Measurements from ENCODE around the gene SLC45A3. TPM values are rescaled to one million over a fixed set of nuclear protein-coding genes. Genes with fewer than 3 reads are reported as not detected.

The SLC45A3 gene
- total RNA-seq, 2 donors from 2014 or later, result 0.64 to 5.1 TPM

DNA sequence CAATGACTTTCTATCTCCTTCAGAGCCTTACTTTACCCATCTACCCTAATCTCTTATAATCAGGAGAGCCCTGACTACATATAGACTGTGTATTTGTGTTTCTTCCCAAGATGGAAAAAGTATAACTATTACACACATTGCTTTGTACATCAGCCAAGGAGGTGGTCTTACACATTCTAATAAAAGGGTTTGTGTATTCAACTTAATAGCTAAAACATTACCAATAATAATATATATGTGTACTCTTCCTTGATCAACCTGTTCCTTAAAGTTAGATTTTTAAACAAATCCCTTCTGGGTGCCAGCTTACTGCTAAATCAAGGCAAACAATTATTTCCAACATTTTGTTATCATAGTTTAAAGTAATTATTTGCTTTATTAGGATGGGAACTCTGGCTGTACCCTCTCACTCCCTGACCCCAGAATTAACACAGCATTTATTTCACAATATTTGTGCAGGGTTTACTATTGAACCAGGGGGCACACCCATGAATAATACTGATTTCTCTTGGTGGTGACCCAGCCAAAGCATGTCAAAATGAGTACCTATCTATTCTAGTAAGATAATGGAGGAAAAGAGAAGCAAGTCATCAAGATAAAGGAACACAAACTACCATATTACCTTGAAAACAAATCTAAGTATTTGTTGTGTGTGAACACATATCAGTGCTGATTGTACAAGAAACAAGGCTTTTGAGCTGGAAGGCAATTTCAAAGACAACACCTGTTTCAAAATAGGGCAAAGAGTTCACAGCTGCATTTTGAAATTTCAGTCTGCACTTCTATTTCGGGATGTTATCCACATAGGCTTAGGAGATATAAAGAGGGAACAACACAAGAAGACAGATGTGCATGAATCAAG is 30.1 kb upstream of the SLC45A3 start:
- peaks cover 8 to 14% of the 10 kb centered on the region in 2 donors for H3K4me1 Mint-ChIP-seq (ENCODE audit: low read depth in 2 of 2)
- no peaks in the 10 kb centered on the region for H3K27me3 Mint-ChIP-seq
- H3K27ac Mint-ChIP-seq, result peak overlapping the region in 1 of 2 donors; percentile 12
- H3K36me3 Mint-ChIP-seq, result peaks cover 10% of the 10 kb centered on the region
- no peaks in the 10 kb centered on the region for H3K9me3 Mint-ChIP-seq
- DNase-seq (ENCODE audit: low spot score) (no peak), ATAC-seq (no peak)
- H3K4me3 Mint-ChIP-seq, result no peak overlapping the region

GRCh38 chr1:205709640-205710039 is 29.3 kb upstream of the SLC45A3 start:
- Mint-ChIP-seq H3K9me3 (no peaks in the 10 kb centered on the region), H3K27ac (peak overlapping the region in 1 of 2 donors; percentile 18), H3K4me3 (no peak overlapping the region), H3K4me1 (ENCODE audit: low read depth in 2 of 2) (peaks cover 6 to 10% of the 10 kb centered on the region in 2 donors), H3K27me3 (no peaks in the 10 kb centered on the region), H3K36me3 (peaks cover 4% of the 10 kb centered on the region)
- no peak for ATAC-seq
- DNase-seq (ENCODE audit: low spot score), result no peak

DNA sequence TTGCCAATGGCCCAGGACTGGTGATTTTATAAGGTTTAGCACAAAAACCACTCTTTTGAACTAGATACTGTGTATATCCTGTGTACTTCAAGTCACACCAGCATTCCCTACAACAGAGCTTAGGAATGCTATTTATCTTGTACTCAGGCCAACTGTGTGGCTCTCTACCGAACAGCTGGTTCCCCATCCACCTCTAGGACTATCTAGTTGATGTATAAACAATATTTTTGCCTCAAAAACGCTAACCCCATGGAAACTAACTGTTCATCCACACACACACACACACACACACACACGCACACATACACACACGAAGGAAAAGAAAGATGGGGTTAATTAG is 28.7 kb upstream of the SLC45A3 start:
- no peak overlapping the region for H3K4me3 Mint-ChIP-seq
- peaks cover 6 to 10% of the 10 kb centered on the region in 2 donors for H3K4me1 Mint-ChIP-seq (ENCODE audit: low read depth in 2 of 2)
- H3K27me3 Mint-ChIP-seq, result no peaks in the 10 kb centered on the region
- no peaks in the 10 kb centered on the region for H3K9me3 Mint-ChIP-seq
- H3K27ac Mint-ChIP-seq, result peak overlapping the region in 1 of 2 donors; percentile 18
- peaks cover 4% of the 10 kb centered on the region for H3K36me3 Mint-ChIP-seq
- ATAC-seq (no peak), DNase-seq (ENCODE audit: low spot score) (no peak)

DNA sequence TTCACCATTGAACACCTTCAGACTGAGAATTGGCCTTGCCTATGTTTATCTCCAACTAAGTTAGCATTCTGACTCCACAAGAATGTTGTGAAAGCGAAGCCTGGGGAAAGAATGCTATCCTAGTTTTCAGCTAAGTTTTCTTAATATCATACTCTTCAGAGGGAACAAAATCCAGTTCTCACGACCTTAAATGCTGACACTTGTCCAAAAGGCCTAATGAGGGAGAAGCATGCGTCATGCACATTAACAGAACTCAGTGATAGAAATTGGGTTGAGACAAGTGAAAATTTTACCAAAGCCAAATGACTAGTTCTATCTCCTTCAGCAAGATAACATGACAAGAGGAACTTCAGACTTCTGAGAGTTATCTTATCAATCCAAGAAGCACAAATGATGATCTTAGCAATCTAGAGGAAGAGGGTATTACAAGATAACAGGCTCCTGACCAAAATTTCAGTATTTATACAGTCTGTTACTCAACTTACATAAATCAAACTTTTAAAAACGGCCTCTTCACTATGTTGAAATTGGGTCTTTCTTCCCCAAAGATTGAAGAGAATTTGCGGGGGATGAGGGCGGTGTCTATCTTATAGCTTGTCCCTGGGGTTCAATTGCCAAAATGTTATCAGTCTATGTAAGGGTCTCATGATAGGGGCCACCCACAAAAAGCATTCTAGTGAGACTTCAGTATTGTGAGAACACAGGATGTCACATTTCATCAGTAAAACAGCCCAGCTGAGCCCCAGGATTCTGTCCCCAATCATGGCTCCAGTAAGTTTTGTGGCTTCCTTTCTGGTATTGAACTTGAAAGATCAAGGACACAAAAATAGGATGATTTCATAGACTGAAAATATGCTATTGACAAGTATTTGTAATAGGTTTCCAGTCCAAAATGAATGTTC is 26.5 kb upstream of the SLC45A3 start:
- H3K27ac Mint-ChIP-seq, result no peak overlapping the region
- ATAC-seq (peak in 1 of 2 donors; percentile 9), DNase-seq (ENCODE audit: low spot score) (no peak)
- no peaks in the 10 kb centered on the region for H3K27me3 Mint-ChIP-seq
- H3K36me3 Mint-ChIP-seq, result peaks cover 4% of the 10 kb centered on the region
- H3K4me1 Mint-ChIP-seq (ENCODE audit: low read depth in 2 of 2), result peaks cover 9 to 10% of the 10 kb centered on the region in 2 donors
- H3K4me3 Mint-ChIP-seq, result no peak overlapping the region
- H3K9me3 Mint-ChIP-seq, result no peaks in the 10 kb centered on the region

DNA sequence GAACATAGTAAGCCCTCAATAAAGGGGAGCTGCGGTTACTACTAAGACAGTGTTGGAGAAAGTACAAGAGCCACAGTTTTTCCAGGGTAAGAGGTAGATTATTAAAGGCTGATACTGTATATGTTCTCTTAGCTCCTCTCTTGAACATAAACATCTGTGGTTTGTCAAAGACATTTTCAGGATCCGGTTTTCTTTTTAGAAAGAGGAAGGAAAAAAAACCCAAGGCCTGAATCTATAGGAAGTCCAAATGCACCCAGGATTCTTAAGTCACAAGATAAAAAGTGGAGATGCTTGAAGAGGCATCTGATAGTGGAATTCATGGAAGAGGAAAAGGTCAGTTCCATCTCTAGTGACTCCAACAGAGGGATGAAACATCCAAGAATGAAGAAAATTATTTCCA is 24.6 kb upstream of the SLC45A3 start:
- Mint-ChIP-seq H3K27ac (no peak overlapping the region), H3K4me3 (no peak overlapping the region), H3K9me3 (no peaks in the 10 kb centered on the region), H3K4me1 (ENCODE audit: low read depth in 2 of 2) (peaks cover 4 to 6% of the 10 kb centered on the region in 2 donors), H3K36me3 (no peaks in the 10 kb centered on the region), H3K27me3 (no peaks in the 10 kb centered on the region)
- ATAC-seq, result no peak
- DNase-seq (ENCODE audit: low spot score), result no peak

- ATAC-seq (no peak), DNase-seq (ENCODE audit: low spot score) (no peak)
- Mint-ChIP-seq H3K27me3 (no peaks in the 10 kb centered on the region), H3K27ac (peak overlapping the region in 1 of 2 donors; percentile 49), H3K4me1 (ENCODE audit: low read depth in 2 of 2) (peaks cover 0 to 6% of the 10 kb centered on the region in 2 donors), H3K9me3 (no peaks in the 10 kb centered on the region), H3K36me3 (no peaks in the 10 kb centered on the region), H3K4me3 (no peak overlapping the region)
These were observed 22.8 kb upstream of the SLC45A3 start for GRCh38 chr1:205703072-205703471.

GRCh38 chr1:205701891-205702290 is 21.6 kb upstream of the SLC45A3 start:
- H3K9me3 Mint-ChIP-seq, result no peaks in the 10 kb centered on the region
- ATAC-seq, result no peak
- H3K27ac Mint-ChIP-seq, result no peak overlapping the region
- DNase-seq (ENCODE audit: low spot score), result no peak
- no peaks in the 10 kb centered on the region for H3K36me3 Mint-ChIP-seq
- peaks cover 0 to 7% of the 10 kb centered on the region in 2 donors for H3K27me3 Mint-ChIP-seq
- peaks cover 0 to 7% of the 10 kb centered on the region in 2 donors for H3K4me1 Mint-ChIP-seq (ENCODE audit: low read depth in 2 of 2)
- no peak overlapping the region for H3K4me3 Mint-ChIP-seq

- Mint-ChIP-seq H3K4me3 (no peak overlapping the region), H3K27me3 (peaks cover 0 to 8% of the 10 kb centered on the region in 2 donors), H3K27ac (no peak overlapping the region), H3K36me3 (no peaks in the 10 kb centered on the region), H3K4me1 (ENCODE audit: low read depth in 2 of 2) (peaks cover 0 to 7% of the 10 kb centered on the region in 2 donors), H3K9me3 (no peaks in the 10 kb centered on the region)
- ATAC-seq, result no peak
- DNase-seq (ENCODE audit: low spot score), result no peak
These were observed 21.1 kb upstream of the SLC45A3 start for GRCh38 chr1:205701420-205701819.

DNA sequence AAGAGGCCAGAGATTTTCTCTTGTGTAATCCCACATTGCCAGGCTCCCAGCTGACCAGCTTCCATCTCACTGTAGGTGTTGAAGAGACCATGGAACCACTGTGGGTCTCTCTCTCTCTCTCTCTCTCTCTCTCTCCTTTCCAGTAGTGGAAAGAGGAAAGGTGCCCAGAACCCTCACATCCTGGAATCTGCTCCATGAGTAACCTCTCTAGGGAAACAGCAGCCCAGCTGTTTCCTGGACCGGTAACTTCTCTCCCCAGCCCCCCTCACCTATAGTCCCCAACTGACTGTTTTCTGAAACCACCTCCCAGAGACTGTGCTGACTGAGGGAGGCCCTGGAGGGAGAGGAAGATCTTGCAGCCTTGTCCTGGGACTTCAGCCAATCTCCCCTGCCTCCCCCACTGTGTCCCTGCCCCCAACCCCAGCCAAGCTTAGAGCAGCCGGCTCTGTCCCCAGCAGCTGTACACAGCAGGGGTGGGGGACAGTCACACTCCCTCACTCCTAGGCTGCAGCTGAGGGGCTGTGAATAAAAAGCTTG is 20.6 kb upstream of the SLC45A3 start:
- Mint-ChIP-seq H3K4me3 (no peak overlapping the region), H3K4me1 (ENCODE audit: low read depth in 2 of 2) (peaks cover 0 to 7% of the 10 kb centered on the region in 2 donors), H3K36me3 (no peaks in the 10 kb centered on the region), H3K27me3 (peaks cover 0 to 8% of the 10 kb centered on the region in 2 donors), H3K9me3 (no peaks in the 10 kb centered on the region), H3K27ac (peak overlapping the region in 1 of 2 donors; percentile 50)
- no peak for ATAC-seq
- DNase-seq (ENCODE audit: low spot score), result no peak

- ATAC-seq, result no peak
- Mint-ChIP-seq H3K9me3 (no peaks in the 10 kb centered on the region), H3K27me3 (peaks cover 0 to 8% of the 10 kb centered on the region in 2 donors), H3K4me1 (ENCODE audit: low read depth in 2 of 2) (peaks cover 0 to 7% of the 10 kb centered on the region in 2 donors), H3K36me3 (no peaks in the 10 kb centered on the region), H3K27ac (no peak overlapping the region), H3K4me3 (no peak overlapping the region)
- DNase-seq (ENCODE audit: low spot score), result no peak
These were observed 19.1 kb upstream of the SLC45A3 start for GRCh38 chr1:205699416-205699815.

GRCh38 chr1:205698921-205699320 is 18.6 kb upstream of the SLC45A3 start:
- H3K4me1 Mint-ChIP-seq (ENCODE audit: low read depth in 2 of 2), result peaks cover 0 to 7% of the 10 kb centered on the region in 2 donors
- DNase-seq (ENCODE audit: low spot score), result no peak
- peaks cover 0 to 8% of the 10 kb centered on the region in 2 donors for H3K27me3 Mint-ChIP-seq
- no peak overlapping the region for H3K27ac Mint-ChIP-seq
- no peak overlapping the region for H3K4me3 Mint-ChIP-seq
- H3K36me3 Mint-ChIP-seq, result no peaks in the 10 kb centered on the region
- no peaks in the 10 kb centered on the region for H3K9me3 Mint-ChIP-seq
- ATAC-seq, result no peak

DNA sequence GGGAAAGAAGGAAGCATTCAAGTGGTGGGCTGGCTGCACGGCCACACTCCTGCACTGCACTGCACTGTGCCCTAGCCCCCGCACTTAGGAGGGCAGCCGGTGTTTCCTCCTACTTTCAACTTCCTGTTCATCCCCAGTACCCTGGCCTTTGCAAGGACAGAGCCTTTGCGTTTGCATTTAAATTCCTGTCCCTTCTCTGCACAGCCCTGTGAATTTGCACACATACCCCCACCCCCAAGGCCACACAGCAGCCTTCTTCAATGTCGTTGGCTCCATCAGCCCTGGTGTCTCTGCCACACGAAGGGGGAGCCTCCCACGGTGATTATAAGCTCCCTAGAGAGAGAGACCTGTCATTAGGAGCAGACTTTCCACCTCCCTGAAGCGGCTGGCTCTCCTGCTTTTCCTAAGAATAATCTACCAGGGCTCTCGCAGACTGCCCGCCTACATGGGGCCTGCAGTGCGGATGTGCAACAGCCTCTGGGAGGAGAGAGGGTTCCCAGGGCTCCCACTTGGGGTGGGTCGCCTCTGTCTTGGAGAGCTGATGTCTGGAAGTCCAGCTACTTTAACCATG is 13.2 kb upstream of the SLC45A3 start:
- no peak for DNase-seq (ENCODE audit: low spot score)
- no peak for ATAC-seq
- Mint-ChIP-seq H3K4me3 (no peak overlapping the region), H3K27me3 (peaks cover 0 to 8% of the 10 kb centered on the region in 2 donors), H3K9me3 (no peaks in the 10 kb centered on the region), H3K27ac (no peak overlapping the region), H3K4me1 (ENCODE audit: low read depth in 2 of 2) (peaks cover 0 to 3% of the 10 kb centered on the region in 2 donors), H3K36me3 (no peaks in the 10 kb centered on the region)

GRCh38 chr1:205692423-205692822 is 12.1 kb upstream of the SLC45A3 start:
- H3K36me3 Mint-ChIP-seq, result no peaks in the 10 kb centered on the region
- DNase-seq (ENCODE audit: low spot score), result no peak
- peak in 1 of 2 donors; percentile 62 for ATAC-seq
- peaks cover 0 to 3% of the 10 kb centered on the region in 2 donors for H3K4me1 Mint-ChIP-seq (ENCODE audit: low read depth in 2 of 2)
- no peak overlapping the region for H3K27ac Mint-ChIP-seq
- H3K4me3 Mint-ChIP-seq, result no peak overlapping the region
- H3K9me3 Mint-ChIP-seq, result no peaks in the 10 kb centered on the region
- H3K27me3 Mint-ChIP-seq, result peaks cover 0 to 7% of the 10 kb centered on the region in 2 donors

Data from natural killer cell treated with Interleukin-12 subunit alpha and Interleukin-12 subunit beta and Interleukin-15 and Interleukin-18, amount 100 ng/mL, for 72 hours (primary cell).